Measurements from ENCODE around the gene RSPH4A. TPM values are rescaled to one million over a fixed set of nuclear protein-coding genes. Genes with fewer than 3 reads are reported as not detected.

RSPH4A gene
- total and polyA plus RNA-seq, 2 of the 4 experiments (the other 2 are of a cell fraction), result under 0.01 to 0.19 TPM

DNA sequence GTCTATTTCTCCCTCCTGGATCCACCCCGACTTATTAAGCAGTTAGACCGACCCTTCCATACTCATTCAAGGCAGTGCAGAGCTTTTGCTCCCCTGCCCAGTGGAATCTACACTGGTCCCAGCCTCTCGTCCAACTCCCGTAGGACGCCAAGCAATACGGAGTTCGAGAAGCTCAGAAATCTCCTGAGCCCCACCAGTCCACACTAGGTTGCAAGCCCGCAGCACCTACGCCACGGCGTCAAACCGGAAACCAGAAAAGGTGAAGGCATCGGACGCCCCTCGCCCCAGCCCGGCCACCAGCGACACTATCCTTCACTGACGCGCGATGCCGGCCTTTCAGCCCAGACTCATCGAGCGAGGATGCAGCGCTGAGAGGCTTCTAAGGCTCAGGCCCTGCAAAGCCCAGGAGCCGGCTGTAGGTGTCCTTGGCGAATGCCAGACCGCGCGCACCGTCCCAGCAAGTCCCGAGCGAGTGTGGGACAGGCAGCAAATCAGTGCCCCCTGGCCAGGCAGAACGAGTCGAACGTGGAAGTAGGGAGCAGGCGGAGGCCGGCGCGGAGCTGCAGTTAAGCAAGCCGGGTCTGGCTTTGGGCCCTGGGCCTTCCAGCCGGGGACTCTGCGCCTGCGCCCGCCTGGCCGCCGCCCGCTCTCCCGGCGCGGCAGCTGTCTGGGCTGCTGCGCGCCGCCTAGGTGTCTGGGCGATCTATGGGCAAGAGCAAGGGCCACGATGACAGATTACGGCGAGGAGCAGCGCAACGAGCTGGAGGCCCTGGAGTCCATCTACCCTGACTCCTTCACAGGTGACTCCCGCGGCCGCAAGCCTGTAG lies 45.2 kb upstream of the RSPH4A start, which contains the start of gene RWDD1:
Gene RWDD1, plus strand, starts transcription at position 649 of the 827 bp plus-strand sequence. Its CDS starts 79 bp downstream, at position 728.
- Histone ChIP-seq H2BK20ac (ENCODE audit: low read depth, low read length) (no peak within 1 kb of the TSS), H3K18ac (ENCODE audit: low read depth, low read length) (peak within 1 kb of the TSS; percentile 14; the same call in 1 of the 2 replicates), H3K4me2 (ENCODE audit: low read depth, low read length) (peak within 1 kb of the TSS; percentile 96), H2BK15ac (ENCODE audit: low read depth, low read length) (no peak within 1 kb of the TSS; the same call in 2 of the 3 replicates), H3K9me1 (ENCODE audit: insufficient read depth, low read length) (no peaks in the 10 kb centered on the region), H3K4me3 (ENCODE audit: insufficient read depth, low read depth, low read length) (peak within 1 kb of the TSS; percentile 81), H3K4ac (ENCODE audit: low read depth, low read length) (peak within 1 kb of the TSS; percentile 73), H4K5ac (ENCODE audit: low read depth, low read length) (peak within 1 kb of the TSS; percentile 34), H2AK9ac (replicated peaks; ENCODE audit: low read depth, low read length, poor library complexity) (peak within 1 kb of the TSS; percentile 51), H3K79me1 (ENCODE audit: low read depth in 1 of 2, low read length in 2 of 2) (peaks cover 8 to 41% of the 10 kb centered on the region in 2 experiments), H4K8ac (ENCODE audit: low read depth in 2 of 2, low read length in 2 of 2) (peak within 1 kb of the TSS; percentile 67 to 89), H3K56ac (ENCODE audit: extremely low read depth, insufficient read depth, low read length) (peak within 1 kb of the TSS; percentile 84), H4K91ac (ENCODE audit: insufficient read depth, low read depth, low read length) (peak within 1 kb of the TSS; percentile 54), H3K23ac (ENCODE audit: low read depth, low read length) (peak within 1 kb of the TSS; percentile 83), H3K9ac (ENCODE audit: low read depth, low read length) (peak within 1 kb of the TSS; percentile 88), H3K36me3 (ENCODE audit: control insufficient read depth, insufficient read depth, low read length) (no peaks in the 10 kb centered on the region), H3K27me3 (ENCODE audit: control insufficient read depth, insufficient read depth, low read length) (no peaks in the 10 kb centered on the region), H3K9me3 (ENCODE audit: control insufficient read depth, insufficient read depth, low read length) (no peaks in the 10 kb centered on the region), H2AK5ac (ENCODE audit: low read depth, low read length) (0 out of 2 replicates have a peak within 1 kb of the TSS, but pooled peaks have one; percentile 3), H3K4me1 (ENCODE audit: control insufficient read depth, insufficient read depth, low read length) (no peaks in the 10 kb centered on the region), H2AFZ (replicated peaks; ENCODE audit: low read length, poor library complexity) (peak within 1 kb of the TSS; percentile 94), H2BK5ac (ENCODE audit: low read depth, low read length, poor library complexity, severe bottlenecking) (peak within 1 kb of the TSS; percentile 61), H2BK120ac (ENCODE audit: low read depth, low read length) (peak within 1 kb of the TSS; percentile 16; the same call in 1 of the 2 replicates), H3K14ac (replicated peaks; ENCODE audit: low read depth, low read length) (peak within 1 kb of the TSS; percentile 77), H3K27ac (ENCODE audit: insufficient read depth, low read length) (peak within 1 kb of the TSS; percentile 88), H4K20me1 (ENCODE audit: insufficient read depth, low read length) (peaks cover 3% of the 10 kb centered on the region; the same call in 1 of the 2 replicates)
- dilution Hi-C loops (cut with HindIII; ENCODE audit: low sequenced_read_pairs, unreplicated experiment), result no loop called here
- DNase-seq (peak; percentile 100), ATAC-seq (ENCODE audit: low read depth) (peak; percentile 97)
- POLR2A ChIA-PET (ENCODE audit: unreplicated experiment), result interaction anchor here (0.8 to 1.0 kb wide), 2 partner anchors 13 to 300 kb away, joined by 4 to 6 read pairs; no protein-coding TSS in a partner anchor
- 0% methylated on average over 18 of the region's 62 CpGs; no CpG with 5 or more reads in 1 of the 2 experiments for WGBS, 2 experiments (ENCODE audit: extremely low coverage in 2 of 2, insufficient read length in 1 of 2)
- CTCF ChIA-PET, result interaction anchor here (0.7 to 2.2 kb wide), 6 partner anchors 10 to 326 kb away, joined by 3 to 9 read pairs (median 4); no protein-coding TSS in a partner anchor
- in situ Hi-C loops (cut with MboI; ENCODE audit: low sequenced_read_pairs), result no loop called here
- no TSS peak for BruUV-seq (replicated peaks)
- intact Hi-C loops (cut with micrococcal nuclease), result loop anchor here (2.0 to 5.0 kb wide), 2 partner anchors 76 to 290 kb away; no protein-coding TSS in a partner anchor
- TF ChIP-seq NFE2L2 (IDR thresholded peaks at IDR 0.05; ENCODE audit: low read depth, low read length) (no peak), SMC3 (IDR thresholded peaks at IDR 0.05; ENCODE audit: low read depth, low read length) (no peak), FOS (IDR thresholded peaks at IDR 0.05; ENCODE audit: low read depth, low read length) (peak; percentile 33; the same call in 1 of the 2 replicates), CHD1 (IDR thresholded peaks at IDR 0.05; ENCODE audit: low read depth, low read length) (no peak), CTCF (conservative IDR thresholded peaks at IDR 0.05; ENCODE audit: low read depth, low read length) (no peak), MXI1 (IDR thresholded peaks at IDR 0.05; ENCODE audit: borderline replicate concordance, low read depth, low read length) (peak; percentile 90), MAZ (IDR thresholded peaks at IDR 0.05; ENCODE audit: borderline replicate concordance, low read depth, low read length) (no peak), POLR2A (IDR thresholded peaks at IDR 0.05; ENCODE audit: low read depth, low read length) (peak; percentile 84), BHLHE40 (IDR thresholded peaks at IDR 0.05; ENCODE audit: low read depth, low read length) (no peak; the same call in 1 of the 2 replicates), MAFK (IDR thresholded peaks at IDR 0.05; ENCODE audit: low read depth, low read length) (0 out of 2 replicates have a peak, but pooled peaks have one; percentile 1), CEBPB (IDR thresholded peaks at IDR 0.05; ENCODE audit: low read depth, low read length) (peak; percentile 90)
- TF ChIP-seq, protein P1, sequence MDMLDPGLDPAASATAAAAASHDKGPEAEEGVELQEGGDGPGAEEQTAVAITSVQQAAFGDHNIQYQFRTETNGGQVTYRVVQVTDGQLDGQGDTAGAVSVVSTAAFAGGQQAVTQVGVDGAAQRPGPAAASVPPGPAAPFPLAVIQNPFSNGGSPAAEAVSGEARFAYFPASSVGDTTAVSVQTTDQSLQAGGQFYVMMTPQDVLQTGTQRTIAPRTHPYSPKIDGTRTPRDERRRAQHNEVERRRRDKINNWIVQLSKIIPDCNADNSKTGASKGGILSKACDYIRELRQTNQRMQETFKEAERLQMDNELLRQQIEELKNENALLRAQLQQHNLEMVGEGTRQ (IDR thresholded peaks at IDR 0.05; ENCODE audit: low read depth, low read length), result no peak
- TF ChIP-seq, protein P2, sequence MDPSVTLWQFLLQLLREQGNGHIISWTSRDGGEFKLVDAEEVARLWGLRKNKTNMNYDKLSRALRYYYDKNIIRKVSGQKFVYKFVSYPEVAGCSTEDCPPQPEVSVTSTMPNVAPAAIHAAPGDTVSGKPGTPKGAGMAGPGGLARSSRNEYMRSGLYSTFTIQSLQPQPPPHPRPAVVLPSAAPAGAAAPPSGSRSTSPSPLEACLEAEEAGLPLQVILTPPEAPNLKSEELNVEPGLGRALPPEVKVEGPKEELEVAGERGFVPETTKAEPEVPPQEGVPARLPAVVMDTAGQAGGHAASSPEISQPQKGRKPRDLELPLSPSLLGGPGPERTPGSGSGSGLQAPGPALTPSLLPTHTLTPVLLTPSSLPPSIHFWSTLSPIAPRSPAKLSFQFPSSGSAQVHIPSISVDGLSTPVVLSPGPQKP (IDR thresholded peaks at IDR 0.05; ENCODE audit: borderline replicate concordance, low read depth, low read length), result no peak

Measured in IMR-90 (cell line).